HG02571 (cell line): ENCODE data around the gene GGT1.
"Not testable (repeated sequence)": the region's sequence is repeated elsewhere in the genome, so short reads cannot be mapped to it uniquely, and the experiment has no call there.

ENCODE experiments used
- ATAC-seq: cut with Tn5 transposase; IDR thresholded peaks from one replicate; pipeline ENCODE4 v1.9.1; 2021; ENCODE audit warnings: mild to moderate bottlenecking, moderate library complexity; ENCODE audit not compliant: unreplicated experiment

Gene GGT1

GRCh38 chr22:24602847-24603769 is at the start of gene GGT1:
Gene GGT1 (plus strand): TSS chr22:24603193. CDS start chr22:24611082, 7,889 bp downstream.
- ATAC-seq, result not testable (repeated sequence)

GRCh38 chr22:24553597-24554312 is 49.2 kb upstream of the GGT1 start:
- no peak for ATAC-seq

- no peak for ATAC-seq
These were observed 48.5 kb upstream of the GGT1 start, which contains the start of gene GUCD1 for GRCh38 chr22:24554313-24555164. Gene GUCD1 (minus strand): TSS chr22:24555138. CDS start chr22:24554991, 147 bp downstream.

GRCh38 chr22:24555165-24556039 is 47.6 kb upstream of the GGT1 start, which contains the start of gene SNRPD3:
Gene SNRPD3 (plus strand): TSS chr22:24555999. CDS start chr22:24557675, 1,676 bp downstream.
- peak; percentile 73 for ATAC-seq

GRCh38 chr22:24559471-24559870 is 43.5 kb upstream of the GGT1 start:
- no peak for ATAC-seq

- no peak for ATAC-seq
These were observed 39.7 kb upstream of the GGT1 start for GRCh38 chr22:24563246-24563645.

- ATAC-seq, result no peak
These were observed 38.5 kb upstream of the GGT1 start for GRCh38 chr22:24564376-24565058.

GRCh38 chr22:24565077-24565476 is 37.9 kb upstream of the GGT1 start:
- ATAC-seq, result no peak

GRCh38 chr22:24566899-24567511 is 36.0 kb upstream of the GGT1 start:
- ATAC-seq, result no peak

GRCh38 chr22:24567668-24568067 is 35.3 kb upstream of the GGT1 start:
- no peak for ATAC-seq

GRCh38 chr22:24571266-24571665 is 31.7 kb upstream of the GGT1 start:
- ATAC-seq, result no peak

GRCh38 chr22:24576778-24577177 is 26.2 kb upstream of the GGT1 start:
- ATAC-seq, result no peak

- ATAC-seq, result no peak
These were observed 24.4 kb upstream of the GGT1 start for GRCh38 chr22:24578355-24579257.

GRCh38 chr22:24579258-24579601 is 23.8 kb upstream of the GGT1 start:
- no peak for ATAC-seq

- ATAC-seq, result no peak
These were observed 22.7 kb upstream of the GGT1 start for GRCh38 chr22:24580276-24580675.

GRCh38 chr22:24582056-24582814 is 20.8 kb upstream of the GGT1 start:
- no peak for ATAC-seq
